ENCODE measurements around the gene HSPA9. TPM values are rescaled to one million over a fixed set of nuclear protein-coding genes. Genes with fewer than 3 reads are reported as not detected.

The HSPA9 gene
- total and polyA plus RNA-seq, 2 of the 13 experiments (the other 11 are each of a cell fraction or from before 2014, with no cell fraction given), result 165 to 478 TPM

GRCh38 chr5:138553437-138554095 is 21.6 kb downstream of the HSPA9 start (continued):
- TF ChIP-seq ARID4A (CRISPR knock-in tag; IDR thresholded peaks at IDR 0.05; ENCODE audit: borderline replicate concordance) (no peak), ZNF569 (CRISPR knock-in tag; IDR thresholded peaks at IDR 0.05; ENCODE audit: borderline replicate concordance) (no peak), ZNF326 (CRISPR knock-in tag; IDR thresholded peaks at IDR 0.05; ENCODE audit: borderline replicate concordance) (no peak), ARHGAP35 (CRISPR knock-in tag; IDR thresholded peaks at IDR 0.05; ENCODE audit: borderline replicate concordance) (no peak), SSRP1 (CRISPR knock-in tag; IDR thresholded peaks at IDR 0.05) (peak; percentile 93; the same call in 1 of the 2 replicates), MYPOP (CRISPR knock-in tag; IDR thresholded peaks at IDR 0.05) (peak; percentile 24; the same call in 1 of the 2 replicates), HNF1B (CRISPR knock-in tag; IDR thresholded peaks at IDR 0.05) (no peak), HNF4A (CRISPR knock-in tag; IDR thresholded peaks at IDR 0.05) (no peak), U2AF1 (optimal IDR thresholded peaks at IDR 0.05; ENCODE audit: low read depth, low read length) (no peak), HDAC2 (CRISPR knock-in tag; IDR thresholded peaks at IDR 0.05) (no peak), SKIL (CRISPR knock-in tag; IDR thresholded peaks at IDR 0.05; ENCODE audit: borderline replicate concordance) (no peak), KLF16 (CRISPR knock-in tag; IDR thresholded peaks at IDR 0.05) (no peak), RBFOX2 (IDR thresholded peaks at IDR 0.05; ENCODE audit: low read depth, low read length) (peak; percentile 54), ZNF619 (CRISPR knock-in tag; IDR thresholded peaks at IDR 0.05) (no peak), SP4 (CRISPR knock-in tag; IDR thresholded peaks at IDR 0.05) (no peak), POLR2G (IDR thresholded peaks at IDR 0.05; ENCODE audit: low read depth, low read length) (peak; percentile 69)
